A549 treated with AZD9567 at 1 μM for 4 hours (cell line): Measurements from ENCODE around the gene TFAP2B. TPM values are rescaled to one million over a fixed set of nuclear protein-coding genes. Genes with fewer than 3 reads are reported as not detected.

Experiments used
- total RNA-seq: library from RNA; stranded (reverse); fragments of 200-300 nt; extraction: Qiagen RNA extraction; gene quantifications from 5 replicates; pipeline ENCODE4 v1.2.3, GENCODE V29; 2022; ENCODE audit not compliant: insufficient read depth

The TFAP2B gene
- not detected in 5 replicates for total RNA-seq

DNA sequence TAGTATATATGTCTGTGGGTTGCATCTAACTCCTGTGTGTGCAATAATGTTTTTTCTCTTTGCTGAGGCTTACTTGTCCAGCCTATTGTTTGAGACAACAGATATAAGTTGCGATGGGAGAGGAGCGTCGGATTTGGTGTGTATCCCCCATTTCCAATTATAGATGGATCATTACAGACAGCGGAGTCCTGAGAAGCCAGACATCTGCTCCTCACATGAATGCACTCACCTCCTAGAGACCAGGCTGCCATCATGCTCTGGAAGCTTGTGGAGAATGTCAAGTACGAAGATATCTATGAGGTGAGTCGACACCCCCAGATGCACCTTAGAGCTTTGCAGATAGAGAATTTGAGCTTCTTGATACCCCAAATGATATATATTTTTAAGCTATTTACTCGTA, at the start of gene TFAP2B:
TFAP2B (plus strand) TSS at position 199 of the 400 bp plus-strand sequence; CDS start at position 220, 21 bp downstream.

Other genes starting within 250 kb of the TFAP2B start
- not detected in 5 replicates for gene TFAP2D, start 105.3 kb upstream of the TFAP2B start, total RNA-seq